Muscle of leg (tissue), 11 donors: ENCODE measurements around the gene SLC27A1. TPM values are rescaled to one million over a fixed set of nuclear protein-coding genes. Genes with fewer than 3 reads are reported as not detected.

Experiments used
- DNase-seq: peaks from one replicate; pipeline ENCODE4 v3.0.0; 2013
- H3K27ac ChIP-seq: one replicate; pipeline ENCODE4 v1.5.1; 2013; ENCODE audit warnings: mild to moderate bottlenecking, low read length, control low read depth
- H3K27me3 ChIP-seq: one replicate; pipeline ENCODE4 v1.6.1; 2013; ENCODE audit warnings: low read length; ENCODE audit not compliant: control insufficient read depth, insufficient read depth
- H3K36me3 ChIP-seq: one replicate; pipeline ENCODE4 v1.6.1; 2013; ENCODE audit warnings: low read length; ENCODE audit not compliant: control insufficient read depth, insufficient read depth
- H3K4me1 ChIP-seq: one replicate; pipeline ENCODE4 v1.6.1; 2013; ENCODE audit warnings: low read length; ENCODE audit not compliant: control insufficient read depth, insufficient read depth
- H3K4me3 ChIP-seq: one replicate; pipeline ENCODE4 v1.5.1; 2013; ENCODE audit warnings: low read length, control low read depth
- H3K9me3 ChIP-seq: replicated peaks from 2 replicates; pipeline ENCODE4 v1.6.1; 2013; ENCODE audit warnings: low read depth, low read length; ENCODE audit not compliant: control insufficient read depth
- WGBS: methylation state at CpG from one replicate; pipeline ENCODE4 v1.1.5; 2013; ENCODE audit warnings: missing lambda C conversion rate; ENCODE audit not compliant: insufficient coverage; 5-methylcytosine and 5-hydroxymethylcytosine counted together
- polyA plus RNA-seq, 8 donors: library from polyadenylated mRNA; unstranded; fragments of 120-200 nt; gene quantifications; one replicate each; pipeline versions ENCODE4 v1.2.1 to v1.2.3, GENCODE V29; 2013; ENCODE audit warnings: inconsistent platforms in 1 of 8, low replicate concordance in 1 of 8; ENCODE audit not compliant: insufficient read length in 8 of 8, insufficient read depth in 1 of 8
- total RNA-seq: library from RNA; stranded (reverse); fragments of 120-200 nt; gene quantifications from one replicate; pipeline ENCODE4 v1.2.4, GENCODE V29; 2013

Gene SLC27A1
- total and polyA plus RNA-seq, 9 donors, result 11.6 to 20.7 (median 15.8) TPM

- DNase-seq, result no peak
- WGBS, result 79% methylated on average over 7 of the region's 9 CpGs
- no peaks in the 10 kb centered on the region for H3K27me3 ChIP-seq
- H3K9me3 ChIP-seq, result peaks cover 7% of the 10 kb centered on the region
- H3K27ac ChIP-seq, result no peak overlapping the region
- peaks cover 11% of the 10 kb centered on the region for H3K4me1 ChIP-seq
- H3K4me3 ChIP-seq, result no peak overlapping the region
- H3K36me3 ChIP-seq, result peaks cover 8% of the 10 kb centered on the region
Measured at GRCh38 chr19:17525141-17525540, 54.8 kb downstream of the SLC27A1 start.

GRCh38 chr19:17526922-17527321 is 56.6 kb downstream of the SLC27A1 start:
- H3K27me3 ChIP-seq, result peaks cover 1% of the 10 kb centered on the region
- peaks cover 7% of the 10 kb centered on the region for H3K9me3 ChIP-seq

GRCh38 chr19:17527326-17527725 is 57.0 kb downstream of the SLC27A1 start:
- no peak for DNase-seq
- H3K4me3 ChIP-seq, result no peak overlapping the region
- H3K27me3 ChIP-seq, result peaks cover 2% of the 10 kb centered on the region
- H3K9me3 ChIP-seq, result peaks cover 7% of the 10 kb centered on the region
- H3K4me1 ChIP-seq, result peaks cover 11% of the 10 kb centered on the region
- H3K36me3 ChIP-seq, result no peaks in the 10 kb centered on the region
- 74% methylated on average over 6 of the region's 10 CpGs for WGBS
- no peak overlapping the region for H3K27ac ChIP-seq

More at GRCh38 chr19:17526922-17527321, 56.6 kb downstream of the SLC27A1 start:
- H3K27ac ChIP-seq, result no peak overlapping the region
- whole genome bisulfite sequencing, result 54% methylated on average over 9 of the region's 16 CpGs
- H3K4me3 ChIP-seq, result no peak overlapping the region
- H3K36me3 ChIP-seq, result no peaks in the 10 kb centered on the region
- no peak for DNase-seq
- peaks cover 11% of the 10 kb centered on the region for H3K4me1 ChIP-seq

- H3K4me3 ChIP-seq, result no peak overlapping the region
- H3K27ac ChIP-seq, result no peak overlapping the region
- H3K36me3 ChIP-seq, result no peaks in the 10 kb centered on the region
- peaks cover 2% of the 10 kb centered on the region for H3K27me3 ChIP-seq
- peaks cover 1% of the 10 kb centered on the region for H3K4me1 ChIP-seq
- WGBS, result no CpG with 5 or more reads among the region's 3 CpGs
- H3K9me3 ChIP-seq, result peaks cover 7% of the 10 kb centered on the region
- no peak for DNase-seq
Measured at GRCh38 chr19:17528610-17529009, 58.3 kb downstream of the SLC27A1 start.

GRCh38 chr19:17529239-17530158 is 59.2 kb downstream of the SLC27A1 start:
- no peak for DNase-seq
- no peak overlapping the region for H3K27ac ChIP-seq
- WGBS, result 65% methylated on average over 5 of the region's 8 CpGs
- no peaks in the 10 kb centered on the region for H3K4me1 ChIP-seq
- peaks cover 2% of the 10 kb centered on the region for H3K27me3 ChIP-seq
- H3K36me3 ChIP-seq, result no peaks in the 10 kb centered on the region
- H3K4me3 ChIP-seq, result no peak overlapping the region
- peaks cover 7% of the 10 kb centered on the region for H3K9me3 ChIP-seq

- H3K4me1 ChIP-seq, result no peaks in the 10 kb centered on the region
- H3K27me3 ChIP-seq, result peaks cover 2% of the 10 kb centered on the region
- no peak overlapping the region for H3K27ac ChIP-seq
- no peaks in the 10 kb centered on the region for H3K36me3 ChIP-seq
- DNase-seq, result no peak
- no peak overlapping the region for H3K4me3 ChIP-seq
- H3K9me3 ChIP-seq, result peaks cover 7% of the 10 kb centered on the region
- WGBS, result 0% methylated on average over 3 of the region's 8 CpGs
Measured at GRCh38 chr19:17530586-17530985, 60.3 kb downstream of the SLC27A1 start.

- 86% methylated on average over 15 of the region's 16 CpGs for WGBS
- Histone ChIP-seq H3K27ac (no peak overlapping the region), H3K4me3 (no peak overlapping the region), H3K4me1 (no peaks in the 10 kb centered on the region), H3K9me3 (peaks cover 7% of the 10 kb centered on the region), H3K27me3 (peaks cover 2% of the 10 kb centered on the region), H3K36me3 (no peaks in the 10 kb centered on the region)
- DNase-seq, result no peak
Measured at GRCh38 chr19:17532116-17532515, 61.8 kb downstream of the SLC27A1 start.

- Histone ChIP-seq H3K4me3 (no peak overlapping the region), H3K27ac (no peak overlapping the region), H3K9me3 (peaks cover 7% of the 10 kb centered on the region), H3K36me3 (no peaks in the 10 kb centered on the region), H3K27me3 (peaks cover 2% of the 10 kb centered on the region), H3K4me1 (no peaks in the 10 kb centered on the region)
- 69% methylated on average over 7 of the region's 7 CpGs for WGBS
- DNase-seq, result no peak
Measured at GRCh38 chr19:17532557-17532956, 62.2 kb downstream of the SLC27A1 start.

- H3K4me1 ChIP-seq, result peaks cover 10% of the 10 kb centered on the region
- H3K27me3 ChIP-seq, result peaks cover 2% of the 10 kb centered on the region
- H3K4me3 ChIP-seq, result no peak overlapping the region
- no peak for DNase-seq
- no peaks in the 10 kb centered on the region for H3K9me3 ChIP-seq
- H3K36me3 ChIP-seq, result no peaks in the 10 kb centered on the region
- no peak overlapping the region for H3K27ac ChIP-seq
Measured at GRCh38 chr19:17534767-17535166, 64.4 kb downstream of the SLC27A1 start.

GRCh38 chr19:17536955-17537354 is 66.6 kb downstream of the SLC27A1 start:
- Histone ChIP-seq H3K27ac (no peak overlapping the region), H3K27me3 (peaks cover under 1% of the 10 kb centered on the region), H3K4me1 (peaks cover 11% of the 10 kb centered on the region), H3K9me3 (peaks cover 6% of the 10 kb centered on the region), H3K36me3 (no peaks in the 10 kb centered on the region), H3K4me3 (no peak overlapping the region)
- 77% methylated on average over 4 of the region's 6 CpGs for WGBS
- no peak for DNase-seq
